ENCODE measurements around the gene DGKH. TPM values are rescaled to one million over a fixed set of nuclear protein-coding genes. Genes with fewer than 3 reads are reported as not detected.
"Not testable (repeated sequence)": the region's sequence is repeated elsewhere in the genome, so short reads cannot be mapped to it uniquely, and the experiment has no call there.

Gene DGKH
- total RNA-seq, 4 donors from 2014 or later, result 5.7 to 24.0 (median 15.0) TPM

- TF ChIP-seq POLR2A (IDR thresholded peaks at IDR 0.05) (no peak), CTCF (IDR thresholded peaks at IDR 0.05) (no peak)
- H3K4me3 ChIP-seq, result no peak overlapping the region
- intact Hi-C loops (cut with DNase I), result no loop called here
- WGBS, 2 donors, result 81 to 82% methylated on average over 3 of the region's 3 CpGs
- H3K4me1 ChIP-seq, result peaks cover 0 to 13% (median 0%) of the 10 kb centered on the region in 3 donors
- no peaks in the 10 kb centered on the region for H3K27me3 ChIP-seq
- peaks cover 0 to 83% (median 7%) of the 10 kb centered on the region in 3 donors for H3K36me3 ChIP-seq
- no peak overlapping the region for H3K27ac ChIP-seq
- H3K9me3 ChIP-seq, result no peaks in the 10 kb centered on the region
- DNase-seq, result no peak
Measured at GRCh38 chr13:42219051-42219450, 170.6 kb downstream of the DGKH start.

- TF ChIP-seq CTCF (IDR thresholded peaks at IDR 0.05) (no peak), POLR2A (IDR thresholded peaks at IDR 0.05) (no peak)
- Histone ChIP-seq H3K4me1 (peaks cover 0 to 13% (median 0%) of the 10 kb centered on the region in 3 donors), H3K4me3 (no peak overlapping the region), H3K27me3 (no peaks in the 10 kb centered on the region), H3K36me3 (peaks cover 0 to 84% (median 7%) of the 10 kb centered on the region in 3 donors), H3K9me3 (no peaks in the 10 kb centered on the region), H3K27ac (no peak overlapping the region)
- intact Hi-C loops (cut with DNase I), result no loop called here
- 93 to 96% methylated on average over 1 of the region's 1 CpG for WGBS, 2 donors
- no peak for DNase-seq
Measured at GRCh38 chr13:42219876-42220275, 171.4 kb downstream of the DGKH start.

GRCh38 chr13:42221121-42221765, 172.8 kb downstream of the DGKH start:
- TF ChIP-seq POLR2A (IDR thresholded peaks at IDR 0.05) (no peak), CTCF (IDR thresholded peaks at IDR 0.05) (no peak)
- intact Hi-C loops (cut with DNase I), result no loop called here
- no peaks in the 10 kb centered on the region for H3K27me3 ChIP-seq
- peaks cover 0 to 13% (median 0%) of the 10 kb centered on the region in 3 donors for H3K4me1 ChIP-seq
- no peak for DNase-seq
- H3K9me3 ChIP-seq, result no peaks in the 10 kb centered on the region
- H3K36me3 ChIP-seq, result peaks cover 0 to 84% (median 7%) of the 10 kb centered on the region in 3 donors
- no peak overlapping the region for H3K4me3 ChIP-seq
- WGBS, 2 donors, result 72 to 90% methylated on average over 4 of the region's 4 CpGs
- H3K27ac ChIP-seq, result no peak overlapping the region

- intact Hi-C loops (cut with DNase I), result no loop called here
- TF ChIP-seq CTCF (IDR thresholded peaks at IDR 0.05) (no peak), POLR2A (IDR thresholded peaks at IDR 0.05) (no peak)
- Histone ChIP-seq H3K4me1 (peaks cover 0 to 7% (median 0%) of the 10 kb centered on the region in 3 donors), H3K9me3 (no peaks in the 10 kb centered on the region), H3K27me3 (no peaks in the 10 kb centered on the region), H3K27ac (no peak overlapping the region), H3K4me3 (no peak overlapping the region), H3K36me3 (peaks cover 0 to 82% (median 7%) of the 10 kb centered on the region in 3 donors)
- WGBS, 2 donors, result 98 to 99% methylated on average over 4 of the region's 4 CpGs
- DNase-seq, result no peak
Measured at GRCh38 chr13:42223681-42224080, 175.2 kb downstream of the DGKH start.

- H3K4me3 ChIP-seq, result no peak overlapping the region
- H3K27me3 ChIP-seq, result no peaks in the 10 kb centered on the region
- no peak overlapping the region for H3K27ac ChIP-seq
- intact Hi-C loops (cut with DNase I), result no loop called here
- DNase-seq, result no peak
- TF ChIP-seq CTCF (IDR thresholded peaks at IDR 0.05) (no peak), POLR2A (IDR thresholded peaks at IDR 0.05) (no peak)
- peaks cover 0 to 84% (median 2%) of the 10 kb centered on the region in 3 donors for H3K36me3 ChIP-seq
- no peaks in the 10 kb centered on the region for H3K9me3 ChIP-seq
- WGBS, 2 donors, result 95 to 100% methylated on average over 2 of the region's 2 CpGs
- H3K4me1 ChIP-seq, result no peaks in the 10 kb centered on the region
Measured at GRCh38 chr13:42225051-42225450, 176.6 kb downstream of the DGKH start.

- H3K9me3 ChIP-seq; DNase-seq; H3K4me1 ChIP-seq; H3K27ac ChIP-seq; H3K4me3 ChIP-seq; H3K27me3 ChIP-seq; intact Hi-C loops (cut with DNase I): not testable (repeated sequence)
- 93 to 96% methylated on average over 5 of the region's 5 CpGs for WGBS, 2 donors
- peaks cover 0 to 78% (median 0%) of the 10 kb centered on the region in 3 donors for H3K36me3 ChIP-seq
Measured at GRCh38 chr13:42226759-42227158, 178.3 kb downstream of the DGKH start.
